HepG2 (cell line): Measurements from ENCODE around the gene ZNF683. TPM values are rescaled to one million over a fixed set of nuclear protein-coding genes. Genes with fewer than 3 reads are reported as not detected.

ENCODE experiments used
- ARHGAP35 ChIP-seq: sonication (generic); formaldehyde crosslinking; IDR thresholded peaks from 2 replicates; pipeline ENCODE4 v1.9.0; 2022; ENCODE audit warnings: mild to moderate bottlenecking, inconsistent platforms, moderate library complexity, missing genetic modification reagents, borderline replicate concordance
- BORCS8-MEF2B ChIP-seq: sonication (generic); formaldehyde crosslinking; IDR thresholded peaks from 2 replicates; pipeline ENCODE4 v1.8.0; 2022; ENCODE audit warnings: mild to moderate bottlenecking, missing genetic modification reagents
- CENPT ChIP-seq: sonication (generic); formaldehyde crosslinking; IDR thresholded peaks from 2 replicates; pipeline ENCODE4 v1.8.0; 2022; ENCODE audit warnings: low read depth, mild to moderate bottlenecking, moderate library complexity, missing genetic modification reagents
- GATAD1 ChIP-seq: IDR thresholded peaks from 2 replicates; pipeline ENCODE4 v1.6.1; 2016; ENCODE audit warnings: missing genetic modification reagents, missing compliant biosample characterization
- HDAC6 ChIP-seq: fragments of 200-600 bp; sonication (generic); IDR thresholded peaks from 2 replicates; pipeline ENCODE4 v1.7.0; 2017; ENCODE audit warnings: mild to moderate bottlenecking, antibody characterized with exemption, low read length, low read depth
- HNRNPL ChIP-seq: fragments of 200-400 bp; formaldehyde crosslinking; IDR thresholded peaks from 2 replicates; pipeline ENCODE4 v1.6.1; 2017; ENCODE audit warnings: mild to moderate bottlenecking, low read depth, low read length
- HOXD1 ChIP-seq: sonication (generic); formaldehyde crosslinking; IDR thresholded peaks from 2 replicates; pipeline ENCODE4 v1.5.0; 2020; ENCODE audit warnings: missing genetic modification reagents
- IKZF1 ChIP-seq: fragments of 450-650 bp; IDR thresholded peaks from 2 replicates; pipeline ENCODE4 v1.7.1; 2016
- IKZF4 ChIP-seq: sonication (generic); formaldehyde crosslinking; IDR thresholded peaks from 2 replicates; pipeline ENCODE4 v1.5.1; 2020; ENCODE audit warnings: borderline replicate concordance, mild to moderate bottlenecking, low read depth, missing genetic modification reagents; ENCODE audit errors: not compliant biosample characterization
- JUND ChIP-seq: sonication (generic); formaldehyde crosslinking; IDR thresholded peaks from 2 replicates; pipeline ENCODE4 v1.8.0; 2022; ENCODE audit warnings: mild to moderate bottlenecking, missing genetic modification reagents
- KLF16 ChIP-seq, 2 experiments: sonication (generic) in 1 of 2; formaldehyde crosslinking in 1 of 2; IDR thresholded peaks; 2 replicates each; pipeline versions ENCODE4 v1.6.1 to v1.8.0; 2016 to 2023; ENCODE audit warnings: missing genetic modification reagents in 2 of 2, missing compliant biosample characterization in 1 of 2
- MTA1 ChIP-seq: sonication (generic); formaldehyde crosslinking; IDR thresholded peaks from 2 replicates; pipeline ENCODE4 v1.4.0; 2020; ENCODE audit warnings: missing genetic modification reagents, mild to moderate bottlenecking, borderline replicate concordance
- NCOA2 ChIP-seq: sonication (generic); formaldehyde crosslinking; IDR thresholded peaks from 2 replicates; pipeline ENCODE4 v1.8.0; 2022; ENCODE audit warnings: inconsistent platforms
- SRSF1 ChIP-seq: fragments of 200-400 bp; formaldehyde crosslinking; optimal IDR thresholded peaks from 2 replicates; pipeline ENCODE3; 2017; ENCODE audit warnings: mild to moderate bottlenecking, low read depth, low read length, moderate library complexity
- TAF15 ChIP-seq: fragments of 200-400 bp; formaldehyde crosslinking; IDR thresholded peaks from one replicate; pipeline ENCODE4 v1.6.1; 2018; ENCODE audit warnings: mild to moderate bottlenecking, low read depth, low read length; ENCODE audit not compliant: poor library complexity, severe bottlenecking
- TOE1 ChIP-seq: sonication (generic); formaldehyde crosslinking; IDR thresholded peaks from 2 replicates; pipeline ENCODE4 v1.4.0; 2020; ENCODE audit warnings: mild to moderate bottlenecking, missing genetic modification reagents
- YEATS4 ChIP-seq: sonication (generic); formaldehyde crosslinking; IDR thresholded peaks from 2 replicates; pipeline ENCODE4 v1.4.0; 2020; ENCODE audit warnings: missing genetic modification reagents, borderline replicate concordance
- ZBTB38 ChIP-seq: sonication (generic); formaldehyde crosslinking; IDR thresholded peaks from 2 replicates; pipeline ENCODE4 v1.5.1; 2020; ENCODE audit warnings: mild to moderate bottlenecking, missing genetic modification reagents
- ZFY ChIP-seq: sonication (generic); formaldehyde crosslinking; IDR thresholded peaks from 2 replicates; pipeline ENCODE4 v1.4.0; 2020; ENCODE audit warnings: missing genetic modification reagents
- ZNF12 ChIP-seq: sonication (generic); formaldehyde crosslinking; IDR thresholded peaks from 2 replicates; pipeline ENCODE4 v1.5.0; 2020; ENCODE audit warnings: missing genetic modification reagents
- ZNF687 ChIP-seq: sonication (generic); formaldehyde crosslinking; IDR thresholded peaks from 2 replicates; pipeline ENCODE4 v1.5.1; 2020; ENCODE audit warnings: mild to moderate bottlenecking, missing genetic modification reagents, moderate library complexity
- ZNF777 ChIP-seq: sonication (generic); formaldehyde crosslinking; IDR thresholded peaks from 2 replicates; pipeline ENCODE4 v1.4.0; 2020; ENCODE audit warnings: missing genetic modification reagents
- polyA plus RNA-seq, 8 experiments: library from polyadenylated mRNA; depleted of rRNA in 3 of 8; stranded (reverse) in 7 of 8; unstranded in 1 of 8; fragments of >200 nt; fragmentation: Illumina TruSeq in 4 of 8; extraction: Trizol in 4 of 8; gene quantifications; 2 replicates each; pipeline versions ENCODE4 v1.2.1 to v1.2.3, GENCODE V29; 2011 to 2016; ENCODE audit warnings: low read depth in 4 of 8, missing spikeins in 1 of 8, mixed read lengths in 1 of 8; ENCODE audit not compliant: insufficient read depth in 1 of 8
- total RNA-seq, 5 experiments: library from RNA; depleted of rRNA; stranded (reverse); fragments of >200 nt; fragmentation: Illumina TruSeq; extraction: Trizol; gene quantifications; 2 replicates each; pipeline ENCODE4 v1.2.3, GENCODE V29; 2016; ENCODE audit warnings: low read depth in 1 of 5
- TF ChIP-seq, protein P1 (sequence below): sonication (generic); formaldehyde crosslinking; IDR thresholded peaks from 2 replicates; pipeline ENCODE4 v1.4.0; 2020; ENCODE audit warnings: mild to moderate bottlenecking, missing genetic modification reagents
- TF ChIP-seq, protein P2 (sequence below): sonication (generic); formaldehyde crosslinking; IDR thresholded peaks from 2 replicates; pipeline ENCODE4 v1.4.0; 2020; ENCODE audit warnings: missing genetic modification reagents, mild to moderate bottlenecking, borderline replicate concordance

Gene ZNF683
- total and polyA plus RNA-seq, 2 of the 13 experiments (the other 11 are each of a cell fraction or from before 2014, with no cell fraction given), result not detected

- TF ChIP-seq ZNF687 (CRISPR knock-in tag) (peak; percentile 68), SRSF1 (peak; percentile 33), HNRNPL (0 out of 2 replicates have a peak, but pooled peaks have one; percentile 47), TAF15 (no peak), BORCS8-MEF2B (CRISPR knock-in tag) (0 out of 2 replicates have a peak, but pooled peaks have one; percentile 10), HDAC6 (no peak), ZFY (CRISPR knock-in tag) (no peak), TOE1 (CRISPR knock-in tag) (no peak), IKZF1 (no peak), CENPT (CRISPR knock-in tag) (no peak), KLF16 (CRISPR knock-in tag; IDR thresholded peaks at IDR 0.05) (no peak), HOXD1 (CRISPR knock-in tag) (no peak), NCOA2 (no peak), ZNF12 (no peak), IKZF4 (CRISPR knock-in tag) (no peak), ZBTB38 (CRISPR knock-in tag) (peak; percentile 68; the same call in 1 of the 2 replicates), MTA1 (CRISPR knock-in tag) (peak; percentile 41; the same call in 1 of the 2 replicates), JUND (CRISPR knock-in tag) (no peak), ARHGAP35 (CRISPR knock-in tag) (no peak), ZNF777 (no peak), GATAD1 (CRISPR knock-in tag) (no peak), YEATS4 (CRISPR knock-in tag) (no peak)
- TF ChIP-seq, protein P1, sequence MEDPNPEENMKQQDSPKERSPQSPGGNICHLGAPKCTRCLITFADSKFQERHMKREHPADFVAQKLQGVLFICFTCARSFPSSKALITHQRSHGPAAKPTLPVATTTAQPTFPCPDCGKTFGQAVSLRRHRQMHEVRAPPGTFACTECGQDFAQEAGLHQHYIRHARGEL (CRISPR knock-in tag), result no peak
- TF ChIP-seq, protein P2, sequence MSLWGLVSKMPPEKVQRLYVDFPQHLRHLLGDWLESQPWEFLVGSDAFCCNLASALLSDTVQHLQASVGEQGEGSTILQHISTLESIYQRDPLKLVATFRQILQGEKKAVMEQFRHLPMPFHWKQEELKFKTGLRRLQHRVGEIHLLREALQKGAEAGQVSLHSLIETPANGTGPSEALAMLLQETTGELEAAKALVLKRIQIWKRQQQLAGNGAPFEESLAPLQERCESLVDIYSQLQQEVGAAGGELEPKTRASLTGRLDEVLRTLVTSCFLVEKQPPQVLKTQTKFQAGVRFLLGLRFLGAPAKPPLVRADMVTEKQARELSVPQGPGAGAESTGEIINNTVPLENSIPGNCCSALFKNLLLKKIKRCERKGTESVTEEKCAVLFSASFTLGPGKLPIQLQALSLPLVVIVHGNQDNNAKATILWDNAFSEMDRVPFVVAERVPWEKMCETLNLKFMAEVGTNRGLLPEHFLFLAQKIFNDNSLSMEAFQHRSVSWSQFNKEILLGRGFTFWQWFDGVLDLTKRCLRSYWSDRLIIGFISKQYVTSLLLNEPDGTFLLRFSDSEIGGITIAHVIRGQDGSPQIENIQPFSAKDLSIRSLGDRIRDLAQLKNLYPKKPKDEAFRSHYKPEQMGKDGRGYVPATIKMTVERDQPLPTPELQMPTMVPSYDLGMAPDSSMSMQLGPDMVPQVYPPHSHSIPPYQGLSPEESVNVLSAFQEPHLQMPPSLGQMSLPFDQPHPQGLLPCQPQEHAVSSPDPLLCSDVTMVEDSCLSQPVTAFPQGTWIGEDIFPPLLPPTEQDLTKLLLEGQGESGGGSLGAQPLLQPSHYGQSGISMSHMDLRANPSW (CRISPR knock-in tag), result no peak
Observed at GRCh38 chr1:26353976-26354820, 18.4 kb downstream of the ZNF683 start, which contains the start of gene CRYBG2 (continued).
